ENCODE measurements around the gene MAN2A1. TPM values are rescaled to one million over a fixed set of nuclear protein-coding genes. Genes with fewer than 3 reads are reported as not detected.
A peak's percentile ranks its signal among the peaks of the same experiment; 100 is the strongest.
"Not testable (repeated sequence)": the region's sequence is repeated elsewhere in the genome, so short reads cannot be mapped to it uniquely, and the experiment has no call there.

MAN2A1 gene
- polyA plus RNA-seq, 5 donors, result 31.7 to 48.8 (median 44.8) TPM

GRCh38 chr5:109753279-109753678 lies 63.6 kb downstream of the MAN2A1 start:
- no peak for DNase-seq

- no peak for DNase-seq
These were observed 64.6 kb downstream of the MAN2A1 start for GRCh38 chr5:109754319-109754718.

GRCh38 chr5:109755761-109756160 lies 66.0 kb downstream of the MAN2A1 start:
- no peak for DNase-seq

- DNase-seq, result no peak
These were observed 66.9 kb downstream of the MAN2A1 start for GRCh38 chr5:109756543-109757185.

- no peak for DNase-seq
These were observed 67.8 kb downstream of the MAN2A1 start for GRCh38 chr5:109757490-109757889.

- DNase-seq, result no peak
These were observed 69.6 kb downstream of the MAN2A1 start for GRCh38 chr5:109759306-109759705.

- not testable (repeated sequence) for DNase-seq
These were observed 70.4 kb downstream of the MAN2A1 start for GRCh38 chr5:109760130-109760529.

GRCh38 chr5:109762821-109763220 lies 73.1 kb downstream of the MAN2A1 start:
- DNase-seq, result no peak

GRCh38 chr5:109767184-109767995 lies 77.7 kb downstream of the MAN2A1 start:
- no peak for DNase-seq

GRCh38 chr5:109767997-109768396 lies 78.3 kb downstream of the MAN2A1 start:
- no peak for DNase-seq

GRCh38 chr5:109769597-109770291 lies 80.0 kb downstream of the MAN2A1 start:
- no peak for DNase-seq

GRCh38 chr5:109775130-109775529 lies 85.4 kb downstream of the MAN2A1 start:
- no peak for DNase-seq

GRCh38 chr5:109779036-109779735 lies 89.5 kb downstream of the MAN2A1 start:
- no peak for DNase-seq

GRCh38 chr5:109784687-109785086 lies 95.0 kb downstream of the MAN2A1 start:
- DNase-seq, result no peak

GRCh38 chr5:109786206-109786855 lies 96.6 kb downstream of the MAN2A1 start:
- peak; percentile 50 to 52 for DNase-seq

- no peak for DNase-seq
These were observed 98.9 kb downstream of the MAN2A1 start for GRCh38 chr5:109788596-109788995.

GRCh38 chr5:109792613-109793012 lies 102.9 kb downstream of the MAN2A1 start:
- no peak for DNase-seq

GRCh38 chr5:109803854-109804253 lies 114.1 kb downstream of the MAN2A1 start:
- DNase-seq, result no peak

- DNase-seq, result no peak
These were observed 115.7 kb downstream of the MAN2A1 start for GRCh38 chr5:109805472-109805871.

GRCh38 chr5:109805883-109806282 lies 116.2 kb downstream of the MAN2A1 start:
- no peak for DNase-seq

- DNase-seq, result no peak
These were observed 123.0 kb downstream of the MAN2A1 start for GRCh38 chr5:109812698-109813097.

GRCh38 chr5:109816732-109817131 lies 127.0 kb downstream of the MAN2A1 start:
- DNase-seq, result no peak
